GM12878 (cell line): Measurements from ENCODE around the gene NECTIN1. TPM values are rescaled to one million over a fixed set of nuclear protein-coding genes. Genes with fewer than 3 reads are reported as not detected.

Experiments
- ATAC-seq: fragments of 200-7000 bp; cut with Tn5 transposase; 3 replicates; pipeline ENCODE4 v1.9.1; 2020; ENCODE audit warnings: mild to moderate bottlenecking, moderate library complexity
- BruUV-seq: library from RNA; stranded (reverse); fragments of 400-500 nt; replicated peaks from 2 replicates; lab custom pipeline; 2021; lab: Mats Ljungman, UMichigan
- CTCF ChIA-PET: fragments of 300-600 bp; sonication (Branson Sonifier 250); formaldehyde crosslinking; extraction: SDS; loops from one replicate; lab custom pipeline; 2021; ENCODE audit warnings: inconsistent platforms; lab: Yijun Ruan, JAX
- POLR2A ChIA-PET: fragments of 350-600 bp; formaldehyde crosslinking; extraction: SDS; loops from one replicate; lab custom pipeline; 2021; ENCODE audit warnings: inconsistent platforms; lab: Charles Lee
- RAD21 ChIA-PET: fragments of 300-600 bp; sonication (Branson Sonifier 250); formaldehyde crosslinking; loops from one replicate; lab custom pipeline; 2023; ENCODE audit warnings: antibody characterized with exemption; ENCODE audit not compliant: unreplicated experiment; lab: Charles Lee
- SMC1A ChIA-PET: fragments of 300-600 bp; sonication (Branson Sonifier 250); formaldehyde crosslinking; loops from one replicate; lab custom pipeline; 2023; ENCODE audit not compliant: unreplicated experiment, uncharacterized antibody; lab: Charles Lee
- DNase-seq: peaks from one replicate; pipeline ENCODE4 v3.0.0-alpha.2; 2011; ENCODE audit warnings: low read depth, low spot score
- FAIRE-seq: peaks from 3 replicates; lab custom pipeline; 2011; peaks lifted over from hg19 to GRCh38; lab: Jason Lieb, UNC
- H2AFZ ChIP-seq: 2 replicates; pipeline ENCODE4 v1.6.0; 2011; ENCODE audit warnings: low read depth, low read length, control low read depth; ENCODE audit not compliant: control insufficient read depth
- H3K27ac ChIP-seq: 2 replicates; pipeline ENCODE4 v1.5.1; 2011; ENCODE audit warnings: control low read depth; ENCODE audit not compliant: control insufficient read depth, insufficient read depth
- H3K27me3 ChIP-seq, 2 experiments: replicated peaks in 1 of 2; 2 replicates each; pipeline versions ENCODE4 v1.6.0 to v1.6.1; 2011; ENCODE audit warnings: low read length in 1 of 2; ENCODE audit not compliant: control insufficient read depth in 2 of 2, insufficient read depth in 2 of 2
- H3K36me3 ChIP-seq, 2 experiments: 2 replicates each; pipeline ENCODE4 v1.5.1; 2011; ENCODE audit warnings: low read length in 1 of 2; ENCODE audit not compliant: control insufficient read depth in 2 of 2, insufficient read depth in 2 of 2
- H3K4me1 ChIP-seq: 2 replicates; pipeline ENCODE4 v1.6.1; 2011; ENCODE audit warnings: mild to moderate bottlenecking, low read length, moderate library complexity, mixed read lengths; ENCODE audit not compliant: control insufficient read depth, insufficient read depth
- H3K4me2 ChIP-seq: 2 replicates; pipeline ENCODE4 v1.6.0; 2011; ENCODE audit warnings: control low read depth; ENCODE audit not compliant: control insufficient read depth, insufficient read depth
- H3K4me3 ChIP-seq: fragments of 200-600 bp; sonication (generic); 2 replicates; pipeline ENCODE4 v1.5.1; 2016
- H3K79me2 ChIP-seq: 2 replicates; pipeline ENCODE4 v1.6.0; 2011; ENCODE audit warnings: low read length; ENCODE audit not compliant: control insufficient read depth, insufficient read depth
- H3K9ac ChIP-seq: 2 replicates; pipeline ENCODE4 v1.8.0; 2011; ENCODE audit warnings: low read length, control low read depth, mixed read lengths; ENCODE audit not compliant: control insufficient read depth, insufficient read depth
- H3K9me3 ChIP-seq: replicated peaks from 3 replicates; pipeline ENCODE4 v1.5.1; 2011; ENCODE audit warnings: mild to moderate bottlenecking, low read length; ENCODE audit not compliant: control insufficient read depth, insufficient read depth
- H4K20me1 ChIP-seq: 2 replicates; pipeline ENCODE4 v1.6.0; 2011; ENCODE audit not compliant: control insufficient read depth, insufficient read depth
- ATF7 ChIP-seq: fragments of 450-650 bp; IDR thresholded peaks from 2 replicates; pipeline ENCODE4 v1.6.1; 2016; ENCODE audit warnings: low read depth, mild to moderate bottlenecking
- EP300 ChIP-seq, 2 experiments: fragments of 150-350 bp in 1 of 2; IDR thresholded peaks; 2 replicates each; pipeline ENCODE4 v1.6.1; 2011 to 2012; ENCODE audit warnings: low read depth in 2 of 2, low read length in 2 of 2, borderline replicate concordance in 1 of 2, improper control_type of control experiment in 1 of 2, inconsistent platforms in 1 of 2; ENCODE audit not compliant: control insufficient read depth in 1 of 2
- ETV6 ChIP-seq, 2 experiments: fragments of 450-650 bp in 1 of 2; IDR thresholded peaks in 1 of 2; conservative IDR thresholded peaks in 1 of 2; 2 replicates each; pipeline ENCODE4 v1.6.1; 2014; ENCODE audit warnings: antibody characterized with exemption in 1 of 2, borderline replicate concordance in 1 of 2, low read depth in 1 of 2, mild to moderate bottlenecking in 1 of 2, moderate library complexity in 1 of 2
- EZH2 ChIP-seq: IDR thresholded peaks from 2 replicates; pipeline ENCODE4 v1.6.1; 2012; ENCODE audit warnings: low read depth, mild to moderate bottlenecking, control low read depth, inconsistent platforms, low read length, borderline replicate concordance; ENCODE audit not compliant: control insufficient read depth
- FOXK2 ChIP-seq: fragments of 450-650 bp; IDR thresholded peaks from 2 replicates; pipeline ENCODE4 v1.6.1; 2017; ENCODE audit warnings: mild to moderate bottlenecking, moderate library complexity
- NFXL1 ChIP-seq: fragments of 450-650 bp; IDR thresholded peaks from 2 replicates; pipeline ENCODE4 v1.6.1; 2017; ENCODE audit warnings: antibody characterized with exemption, mild to moderate bottlenecking, borderline replicate concordance
- PAX8 ChIP-seq: fragments of 450-650 bp; IDR thresholded peaks from 2 replicates; pipeline ENCODE4 v1.6.1; 2017; ENCODE audit warnings: mild to moderate bottlenecking, moderate library complexity
- RELA ChIP-seq: fragments of 450-650 bp; IDR thresholded peaks from 2 replicates; pipeline ENCODE4 v1.8.0; 2014; ENCODE audit warnings: borderline replicate concordance; ENCODE audit not compliant: partially characterized antibody
- SPI1 ChIP-seq: IDR thresholded peaks from 2 replicates; pipeline ENCODE4 v1.6.1; 2011; ENCODE audit warnings: low read depth, mild to moderate bottlenecking, low read length, moderate library complexity, borderline replicate concordance; ENCODE audit not compliant: insufficient read depth
- SREBF1 ChIP-seq: IDR thresholded peaks from 2 replicates; pipeline ENCODE4 v1.6.1; 2012; ENCODE audit warnings: mild to moderate bottlenecking, low read length
- TAF1 ChIP-seq: IDR thresholded peaks from 2 replicates; pipeline ENCODE4 v1.6.1; 2011; ENCODE audit warnings: mild to moderate bottlenecking, low read depth, low read length, borderline replicate concordance
- WGBS: methylation state at CpG from one replicate; pipeline ENCODE4 v1.1.6; 2016; ENCODE audit warnings: low lambda C conversion rate; ENCODE audit not compliant: insufficient replicate concordance, insufficient coverage; ENCODE audit errors: missing lambda C conversion rate; 5-methylcytosine and 5-hydroxymethylcytosine counted together
- in situ Hi-C: fragments of 300-500 bp; cut with MboI; formaldehyde crosslinking; loops from 9 replicates; pipeline ENCODE4 v1.14.3; 2018; ENCODE audit warnings: mixed read lengths
- intact Hi-C: fragments of 100-400 bp; cut with micrococcal nuclease; formaldehyde crosslinking; loops from one replicate; pipeline ENCODE4 v1.14.2; 2022; ENCODE audit not compliant: unreplicated experiment
- polyA plus RNA-seq, 11 experiments: library from polyadenylated mRNA; depleted of rRNA in 4 of 11; unstranded in 6 of 11; stranded (reverse) in 5 of 11; fragments of >200 nt; fragmentation: Nextera tagmentation in 4 of 11; fragmentation: Illumina TruSeq in 1 of 11; extraction: Ambion mirVana in 4 of 11; extraction: Trizol in 1 of 11; gene quantifications; 1 replicate in 1 of 11; 2 replicates in 10 of 11; pipeline versions ENCODE4 v1.2.1 to v1.2.3, GENCODE V29; 2011 to 2016; ENCODE audit warnings: inconsistent platforms in 2 of 11, missing spikeins in 2 of 11, low read depth in 1 of 11
- total RNA-seq, 4 experiments: library from RNA; depleted of rRNA in 3 of 4; stranded (reverse); fragments of >200 nt in 3 of 4; fragmentation: Illumina TruSeq in 1 of 4; extraction: Trizol in 1 of 4; gene quantifications; 2 replicates each; pipeline versions ENCODE4 v1.2.1 to v1.2.3, GENCODE V29; 2013 to 2021
- TF ChIP-seq, protein P1 (sequence below): fragments of 450-650 bp; IDR thresholded peaks from 2 replicates; pipeline ENCODE4 v1.6.1; 2018; ENCODE audit warnings: borderline replicate concordance, mild to moderate bottlenecking; ENCODE audit not compliant: partially characterized antibody

Gene NECTIN1
- total and polyA plus RNA-seq, 10 of the 15 experiments (the other 5 are each of a cell fraction or from before 2014, with no cell fraction given), result 0.97 to 9.2 (median 2.3) TPM

DNA sequence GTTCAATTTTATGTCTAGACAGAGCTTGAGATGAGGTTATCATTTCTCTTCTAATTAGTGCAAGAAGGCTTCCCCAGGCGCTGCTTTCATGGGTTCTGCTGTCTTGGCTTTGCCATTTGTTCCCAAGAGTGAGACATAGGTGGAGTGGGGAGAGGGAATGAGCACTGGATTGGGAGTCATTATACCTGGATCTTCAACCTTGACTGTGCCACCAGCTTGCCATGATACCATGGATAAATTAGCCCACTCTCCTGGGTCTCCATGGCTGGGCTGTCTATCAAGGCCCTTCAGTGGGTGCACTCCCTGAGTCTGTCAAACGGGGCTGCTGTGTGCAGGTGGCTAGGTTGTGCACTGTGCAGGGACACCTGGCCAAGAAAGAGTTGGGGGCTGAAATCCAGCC, 15.6 kb upstream of the NECTIN1 start:
- no peaks in the 10 kb centered on the region for H3K79me2 ChIP-seq
- no peak overlapping the region for H3K27ac ChIP-seq
- in situ Hi-C loops (no loop called here), intact Hi-C loops (loop anchor here (5.0 kb wide), 1 partner anchor 363 kb away; no protein-coding TSS in a partner anchor)
- H3K4me2 ChIP-seq, result no peak overlapping the region
- ATAC-seq, result no peak
- H3K36me3 ChIP-seq, result no peaks in the 10 kb centered on the region
- H3K4me3 ChIP-seq, result no peak overlapping the region
- BruUV-seq, result no TSS peak
- H3K4me1 ChIP-seq, result no peaks in the 10 kb centered on the region
- H3K27me3 ChIP-seq, result peaks cover 0 to 3% of the 10 kb centered on the region in 2 experiments; a peak in 3 of 4 replicates
- H3K9ac ChIP-seq, result no peak overlapping the region
- POLR2A ChIA-PET, result interaction anchor here (0.6 to 0.8 kb wide), 2 partner anchors 71 to 263 kb away, joined by 3 to 4 read pairs; no protein-coding TSS in a partner anchor
- no peaks in the 10 kb centered on the region for H4K20me1 ChIP-seq
- H3K9me3 ChIP-seq, result no peaks in the 10 kb centered on the region
- WGBS, result 25% methylated on average over 2 of the region's 2 CpGs
- no peak for TF ChIP-seq ATF7
- TF ChIP-seq, protein P1, sequence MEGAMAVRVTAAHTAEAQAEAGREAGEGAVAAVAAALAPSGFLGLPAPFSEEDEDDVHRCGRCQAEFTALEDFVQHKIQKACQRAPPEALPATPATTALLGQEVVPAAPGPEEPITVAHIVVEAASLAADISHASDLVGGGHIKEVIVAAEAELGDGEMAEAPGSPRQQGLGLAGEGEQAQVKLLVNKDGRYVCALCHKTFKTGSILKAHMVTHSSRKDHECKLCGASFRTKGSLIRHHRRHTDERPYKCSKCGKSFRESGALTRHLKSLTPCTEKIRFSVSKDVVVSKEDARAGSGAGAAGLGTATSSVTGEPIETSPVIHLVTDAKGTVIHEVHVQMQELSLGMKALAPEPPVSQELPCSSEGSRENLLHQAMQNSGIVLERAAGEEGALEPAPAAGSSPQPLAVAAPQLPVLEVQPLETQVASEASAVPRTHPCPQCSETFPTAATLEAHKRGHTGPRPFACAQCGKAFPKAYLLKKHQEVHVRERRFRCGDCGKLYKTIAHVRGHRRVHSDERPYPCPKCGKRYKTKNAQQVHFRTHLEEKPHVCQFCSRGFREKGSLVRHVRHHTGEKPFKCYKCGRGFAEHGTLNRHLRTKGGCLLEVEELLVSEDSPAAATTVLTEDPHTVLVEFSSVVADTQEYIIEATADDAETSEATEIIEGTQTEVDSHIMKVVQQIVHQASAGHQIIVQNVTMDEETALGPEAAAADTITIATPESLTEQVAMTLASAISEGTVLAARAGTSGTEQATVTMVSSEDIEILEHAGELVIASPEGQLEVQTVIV, result no peak
- CTCF ChIA-PET, result interaction anchor here (1.6 to 2.0 kb wide), 2 partner anchors 14 to 15 kb away, joined by 5 to 9 read pairs; partner anchors contain the start of gene NECTIN1
- SMC1A ChIA-PET, result no interaction called here
- FAIRE-seq, result no peak
- H2AFZ ChIP-seq, result no peak overlapping the region
- RAD21 ChIA-PET, result interaction anchor here (1.1 kb wide), 1 partner anchor 13 kb away, joined by 3 read pairs; no protein-coding TSS in a partner anchor
- no peak for DNase-seq

- intact Hi-C loops, result loop anchor here (5.0 kb wide), 1 partner anchor 364 kb away; no protein-coding TSS in a partner anchor
- H3K27ac ChIP-seq, result no peak overlapping the region
- H3K27me3 ChIP-seq, result peaks cover 0 to 3% of the 10 kb centered on the region in 2 experiments; a peak in 3 of 4 replicates
- H3K9ac ChIP-seq, result no peak overlapping the region
- DNase-seq (no peak), FAIRE-seq (no peak), ATAC-seq (no peak)
- H3K9me3 ChIP-seq, result no peaks in the 10 kb centered on the region
- ChIA-PET CTCF (interaction anchor here (0.7 to 2.5 kb wide), 5 partner anchors 13 to 309 kb away, joined by 3 to 12 read pairs (median 4); partner anchors contain the start of gene NECTIN1), SMC1A (interaction anchor here (1.3 kb wide), 1 partner anchor 69 kb away, joined by 5 read pairs; no protein-coding TSS in a partner anchor), POLR2A (no interaction called here), RAD21 (interaction anchor here (1.0 kb wide), 2 partner anchors 9 to 108 kb away, joined by 3 read pairs; no protein-coding TSS in a partner anchor)
- no peaks in the 10 kb centered on the region for H4K20me1 ChIP-seq
- no peak overlapping the region for H2AFZ ChIP-seq
- no peak for TF ChIP-seq TAF1
- no peak for TF ChIP-seq EP300 (IDR thresholded peaks at IDR 0.05; ENCODE audit: borderline replicate concordance in 1 of 2, control insufficient read depth in 1 of 2, low read depth in 2 of 2, low read length in 2 of 2)
- no peak for TF ChIP-seq RELA
- TF ChIP-seq NFXL1, result no peak
- TF ChIP-seq EZH2, result no peak
- TF ChIP-seq PAX8, result no peak
- no peak for TF ChIP-seq FOXK2
- no peak for TF ChIP-seq SPI1
- TF ChIP-seq ETV6 (conservative IDR thresholded peaks at IDR 0.05 in 1 of 2, IDR thresholded peaks at IDR 0.05 in 1 of 2; ENCODE audit: borderline replicate concordance in 1 of 2, low read depth in 1 of 2), result no peak
- TF ChIP-seq SREBF1, result no peak
- no peaks in the 10 kb centered on the region for H3K4me1 ChIP-seq
- H3K4me2 ChIP-seq, result no peak overlapping the region
- H3K4me3 ChIP-seq, result no peak overlapping the region
- no TSS peak for BruUV-seq
- in situ Hi-C loops, result no loop called here
- H3K36me3 ChIP-seq, result no peaks in the 10 kb centered on the region
- WGBS, result 31% methylated on average over 8 of the region's 8 CpGs
- no peaks in the 10 kb centered on the region for H3K79me2 ChIP-seq
Observed at GRCh38 chr11:119743006-119743405, 14.0 kb upstream of the NECTIN1 start.
